Lower leg skin (tissue), 4 donors: ENCODE data around the gene DGKI. TPM values are rescaled to one million over a fixed set of nuclear protein-coding genes. Genes with fewer than 3 reads are reported as not detected.
"Not testable (repeated sequence)": the region's sequence is repeated elsewhere in the genome, so short reads cannot be mapped to it uniquely, and the experiment has no call there.

ENCODE experiments used
- DNase-seq, 2 donors: peaks; one replicate each; pipeline ENCODE4 v3.0.0-alpha.2; 2019; ENCODE audit warnings: low spot score in 2 of 2
- H3K4me3 ChIP-seq: fragments of 200-600 bp; sonication (generic); 2 replicates; pipeline ENCODE4 v1.5.1; 2017; ENCODE audit warnings: mild to moderate bottlenecking, low read depth; ENCODE audit not compliant: poor library complexity, severe bottlenecking
- CTCF ChIP-seq, 3 donors: fragments of 450-650 bp; IDR thresholded peaks; one replicate each; pipeline ENCODE4 v1.5.1; 2016; ENCODE audit warnings: antibody characterized with exemption in 3 of 3, mild to moderate bottlenecking in 3 of 3, moderate library complexity in 2 of 3
- POLR2A ChIP-seq, 2 donors: fragments of 450-650 bp; IDR thresholded peaks; one replicate each; pipeline ENCODE4 v1.6.1; 2016 to 2017; ENCODE audit warnings: antibody characterized with exemption in 2 of 2, mild to moderate bottlenecking in 1 of 2, moderate library complexity in 1 of 2
- WGBS, 2 donors: methylation state at CpG; one replicate each; pipeline ENCODE4 v1.1.5; 2018; 5-methylcytosine and 5-hydroxymethylcytosine counted together
- intact Hi-C: fragments of 100-400 bp; cut with DNase I; formaldehyde crosslinking; loops from one replicate; pipeline ENCODE4 v1.15.0; 2023; ENCODE audit warnings: low total_unique reads
- total RNA-seq, 4 donors: library from RNA; depleted of rRNA; stranded (reverse); fragments of >200 nt; gene quantifications; one replicate each; pipeline ENCODE4 v1.1.0, GENCODE V29; 2016

DGKI gene
- total RNA-seq, 4 donors from 2014 or later: 0.34 to 2.1 (median 1.3) TPM

- 13 to 15% methylated on average over 4 of the region's 4 CpGs for WGBS, 2 donors
- TF ChIP-seq POLR2A (IDR thresholded peaks at IDR 0.05): no peak
- no peak for TF ChIP-seq CTCF (IDR thresholded peaks at IDR 0.05)
- H3K4me3 ChIP-seq: no peak overlapping the region
- no peak for DNase-seq
- intact Hi-C loops: no loop called here
Observed at GRCh38 chr7:137462074-137462715, 384.6 kb downstream of the DGKI start.

- intact Hi-C loops: no loop called here
- WGBS, 2 donors: 88 to 94% methylated on average over 2 of the region's 2 CpGs
Observed at GRCh38 chr7:137458399-137458798, 388.4 kb downstream of the DGKI start.

GRCh38 chr7:137454767-137455166 lies 392.0 kb downstream of the DGKI start:
- TF ChIP-seq POLR2A (IDR thresholded peaks at IDR 0.05): no peak
- TF ChIP-seq CTCF (IDR thresholded peaks at IDR 0.05): no peak
- 39 to 42% methylated on average over 6 of the region's 6 CpGs for WGBS, 2 donors
- no peak overlapping the region for H3K4me3 ChIP-seq
- intact Hi-C loops: no loop called here
- DNase-seq: peak; percentile 77 to 87

More at GRCh38 chr7:137458399-137458798, 388.4 kb downstream of the DGKI start:
- no peak overlapping the region for H3K4me3 ChIP-seq
- DNase-seq: no peak
- no peak for TF ChIP-seq CTCF (IDR thresholded peaks at IDR 0.05)
- no peak for TF ChIP-seq POLR2A (IDR thresholded peaks at IDR 0.05)

- TF ChIP-seq POLR2A (IDR thresholded peaks at IDR 0.05): no peak
- TF ChIP-seq CTCF (IDR thresholded peaks at IDR 0.05): no peak
- intact Hi-C loops: no loop called here
- WGBS, 2 donors: 4 to 6% methylated on average over 5 of the region's 5 CpGs
- DNase-seq: no peak
- H3K4me3 ChIP-seq: no peak overlapping the region
Observed at GRCh38 chr7:137454246-137454724, 392.5 kb downstream of the DGKI start.

GRCh38 chr7:137453356-137453755 lies 393.4 kb downstream of the DGKI start:
- H3K4me3 ChIP-seq: no peak overlapping the region
- WGBS, 2 donors: 61 to 70% methylated on average over 2 of the region's 2 CpGs
- intact Hi-C loops: no loop called here
- DNase-seq: no peak
- TF ChIP-seq CTCF (IDR thresholded peaks at IDR 0.05) (no peak), POLR2A (IDR thresholded peaks at IDR 0.05) (no peak)

GRCh38 chr7:137449016-137449415 lies 397.8 kb downstream of the DGKI start:
- intact Hi-C loops: no loop called here
- no peak overlapping the region for H3K4me3 ChIP-seq
- TF ChIP-seq POLR2A (IDR thresholded peaks at IDR 0.05) (no peak), CTCF (IDR thresholded peaks at IDR 0.05) (no peak)
- no peak for DNase-seq
- 86 to 87% methylated on average over 4 of the region's 4 CpGs for WGBS, 2 donors

GRCh38 chr7:137448572-137448971 lies 398.2 kb downstream of the DGKI start:
- DNase-seq, intact Hi-C loops, H3K4me3 ChIP-seq: not testable (repeated sequence)
- 89 to 95% methylated on average over 1 of the region's 1 CpG for WGBS, 2 donors
